ENCODE data around the gene CHRNE. TPM values are rescaled to one million over a fixed set of nuclear protein-coding genes. Genes with fewer than 3 reads are reported as not detected.

Gene CHRNE
- total and polyA plus RNA-seq, 2 of the 8 experiments (the other 6 are each of a cell fraction or from before 2014, with no cell fraction given), result 0.15 to 0.33 TPM

DNA sequence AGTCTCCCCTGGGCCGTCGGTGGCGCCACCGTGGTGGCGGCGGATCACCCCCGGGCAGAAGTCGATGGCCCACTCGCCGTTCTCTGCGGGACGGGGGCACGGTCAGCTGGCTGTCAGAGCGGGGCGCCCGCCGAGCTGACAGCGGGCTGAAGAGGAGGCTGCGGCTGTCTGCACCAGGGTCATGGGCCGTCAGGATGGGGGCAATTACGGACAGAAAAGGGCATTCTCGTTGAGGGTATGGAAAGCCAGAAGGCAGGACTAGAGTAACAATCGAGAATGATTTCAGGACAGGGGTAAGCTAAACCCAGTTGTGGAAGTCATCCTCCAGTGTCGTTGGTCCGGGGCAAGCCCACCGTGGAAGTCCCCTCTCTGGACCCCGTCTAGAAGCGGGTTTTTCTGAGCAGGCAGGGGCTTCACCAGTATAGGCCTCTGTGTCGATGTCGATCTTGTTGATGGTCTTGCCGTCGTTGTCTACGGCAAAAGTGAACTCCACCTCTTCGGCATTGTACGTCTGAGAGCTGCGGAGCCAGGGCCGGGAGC lies 1.7 kb downstream of the CHRNE start (continued):
- TF ChIP-seq, protein P1, sequence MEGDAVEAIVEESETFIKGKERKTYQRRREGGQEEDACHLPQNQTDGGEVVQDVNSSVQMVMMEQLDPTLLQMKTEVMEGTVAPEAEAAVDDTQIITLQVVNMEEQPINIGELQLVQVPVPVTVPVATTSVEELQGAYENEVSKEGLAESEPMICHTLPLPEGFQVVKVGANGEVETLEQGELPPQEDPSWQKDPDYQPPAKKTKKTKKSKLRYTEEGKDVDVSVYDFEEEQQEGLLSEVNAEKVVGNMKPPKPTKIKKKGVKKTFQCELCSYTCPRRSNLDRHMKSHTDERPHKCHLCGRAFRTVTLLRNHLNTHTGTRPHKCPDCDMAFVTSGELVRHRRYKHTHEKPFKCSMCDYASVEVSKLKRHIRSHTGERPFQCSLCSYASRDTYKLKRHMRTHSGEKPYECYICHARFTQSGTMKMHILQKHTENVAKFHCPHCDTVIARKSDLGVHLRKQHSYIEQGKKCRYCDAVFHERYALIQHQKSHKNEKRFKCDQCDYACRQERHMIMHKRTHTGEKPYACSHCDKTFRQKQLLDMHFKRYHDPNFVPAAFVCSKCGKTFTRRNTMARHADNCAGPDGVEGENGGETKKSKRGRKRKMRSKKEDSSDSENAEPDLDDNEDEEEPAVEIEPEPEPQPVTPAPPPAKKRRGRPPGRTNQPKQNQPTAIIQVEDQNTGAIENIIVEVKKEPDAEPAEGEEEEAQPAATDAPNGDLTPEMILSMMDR (IDR thresholded peaks at IDR 0.05; ENCODE audit: control extremely low read depth in 1 of 3, insufficient read depth in 1 of 3, low read depth in 1 of 3, low read length in 3 of 3), result no peak
- TF ChIP-seq SIN3A (conservative IDR thresholded peaks at IDR 0.05 in 1 of 2, IDR thresholded peaks at IDR 0.05 in 1 of 2; ENCODE audit: low read depth in 1 of 2, low read length in 2 of 2) (peak in 1 of 2 experiments; percentile 83; a peak in 2 of 4 replicates), EP300 (IDR thresholded peaks at IDR 0.05; ENCODE audit: borderline replicate concordance in 1 of 2, low read depth in 2 of 2, low read length in 2 of 2) (no peak)

Data from H1 (cell line).